Measurements from ENCODE around the gene ARRB1. TPM values are rescaled to one million over a fixed set of nuclear protein-coding genes. Genes with fewer than 3 reads are reported as not detected.
"Not testable (repeated sequence)": the region's sequence is repeated elsewhere in the genome, so short reads cannot be mapped to it uniquely, and the experiment has no call there.

The ARRB1 gene
- total RNA-seq, 2 donors from 2014 or later: 27.1 to 30.6 TPM

DNA sequence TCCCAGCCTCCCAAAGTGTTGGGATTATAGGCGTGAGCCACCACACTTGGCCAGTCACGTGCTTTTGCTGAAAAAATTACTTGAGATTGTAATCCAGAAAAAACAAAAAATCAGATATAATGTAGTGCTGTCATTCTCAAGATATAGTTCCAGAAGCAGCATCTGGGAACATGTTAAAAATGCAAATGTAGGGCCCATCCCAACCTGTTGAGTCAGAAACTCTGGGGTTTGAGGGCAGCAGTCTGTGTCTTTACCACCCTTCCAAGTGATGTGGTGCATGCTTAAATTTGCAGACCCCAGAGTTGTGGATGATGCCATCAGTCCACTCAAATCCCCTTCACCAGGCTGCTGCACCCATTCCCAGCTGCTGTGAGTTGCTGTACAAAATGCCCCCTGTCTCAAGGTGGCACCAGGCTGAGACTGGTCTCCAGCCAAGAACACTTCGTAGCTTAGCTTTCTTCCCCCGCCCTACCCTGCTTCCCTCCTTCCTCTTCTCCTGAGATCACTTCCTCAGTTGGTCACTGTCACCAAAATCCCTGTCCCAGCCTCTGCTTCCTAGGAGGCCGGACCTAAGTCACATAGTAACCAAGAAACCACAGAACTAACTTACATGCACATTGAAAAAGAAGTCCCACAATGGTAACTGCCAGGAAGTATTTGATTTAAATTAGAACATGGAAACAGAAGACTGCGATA is 18.2 kb upstream of the ARRB1 start:
- Histone ChIP-seq H3K27ac (no peak overlapping the region), H3K4me1 (ENCODE audit: control insufficient read depth in 1 of 2, low read depth in 2 of 2) (no peaks in the 10 kb centered on the region), H3K27me3 (replicated peaks; ENCODE audit: insufficient read depth) (no peaks in the 10 kb centered on the region), H3K9me3 (no peaks in the 10 kb centered on the region), H3K36me3 (no peaks in the 10 kb centered on the region), H3K4me3 (no peak overlapping the region)
- ATAC-seq (ENCODE audit: insufficient number of reproducible peaks, low FRiP score, low read depth) (no peak), DNase-seq (ENCODE audit: low spot score) (no peak)
- TF ChIP-seq, protein P1, sequence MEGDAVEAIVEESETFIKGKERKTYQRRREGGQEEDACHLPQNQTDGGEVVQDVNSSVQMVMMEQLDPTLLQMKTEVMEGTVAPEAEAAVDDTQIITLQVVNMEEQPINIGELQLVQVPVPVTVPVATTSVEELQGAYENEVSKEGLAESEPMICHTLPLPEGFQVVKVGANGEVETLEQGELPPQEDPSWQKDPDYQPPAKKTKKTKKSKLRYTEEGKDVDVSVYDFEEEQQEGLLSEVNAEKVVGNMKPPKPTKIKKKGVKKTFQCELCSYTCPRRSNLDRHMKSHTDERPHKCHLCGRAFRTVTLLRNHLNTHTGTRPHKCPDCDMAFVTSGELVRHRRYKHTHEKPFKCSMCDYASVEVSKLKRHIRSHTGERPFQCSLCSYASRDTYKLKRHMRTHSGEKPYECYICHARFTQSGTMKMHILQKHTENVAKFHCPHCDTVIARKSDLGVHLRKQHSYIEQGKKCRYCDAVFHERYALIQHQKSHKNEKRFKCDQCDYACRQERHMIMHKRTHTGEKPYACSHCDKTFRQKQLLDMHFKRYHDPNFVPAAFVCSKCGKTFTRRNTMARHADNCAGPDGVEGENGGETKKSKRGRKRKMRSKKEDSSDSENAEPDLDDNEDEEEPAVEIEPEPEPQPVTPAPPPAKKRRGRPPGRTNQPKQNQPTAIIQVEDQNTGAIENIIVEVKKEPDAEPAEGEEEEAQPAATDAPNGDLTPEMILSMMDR (IDR thresholded peaks at IDR 0.05): no peak

DNA sequence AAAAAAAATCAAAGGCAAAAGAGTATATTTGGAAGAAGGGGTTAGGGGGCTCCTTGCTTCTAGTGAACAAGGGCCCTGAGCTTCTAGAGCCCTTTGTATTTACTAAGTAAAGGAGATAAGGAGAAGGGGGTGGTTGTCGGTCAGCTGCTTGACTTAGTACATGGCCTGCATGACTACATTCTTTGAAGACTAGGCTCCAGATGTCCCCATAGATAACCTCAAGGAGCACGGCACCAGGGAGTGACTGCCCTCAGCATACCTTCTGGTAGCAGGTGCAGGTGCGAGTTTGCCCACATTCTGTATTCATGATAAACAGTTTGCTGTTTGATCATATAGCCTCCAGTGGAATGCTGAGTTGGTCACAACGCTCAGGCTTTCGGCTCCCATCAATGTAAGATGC is 15.4 kb upstream of the ARRB1 start:
- not testable (repeated sequence) for H3K27ac ChIP-seq; H3K27me3 ChIP-seq (replicated peaks; ENCODE audit: insufficient read depth); H3K9me3 ChIP-seq; DNase-seq (ENCODE audit: low spot score); H3K4me3 ChIP-seq; H3K4me1 ChIP-seq (ENCODE audit: control insufficient read depth in 1 of 2, low read depth in 2 of 2); H3K36me3 ChIP-seq; ATAC-seq (ENCODE audit: insufficient number of reproducible peaks, low FRiP score, low read depth)

DNA sequence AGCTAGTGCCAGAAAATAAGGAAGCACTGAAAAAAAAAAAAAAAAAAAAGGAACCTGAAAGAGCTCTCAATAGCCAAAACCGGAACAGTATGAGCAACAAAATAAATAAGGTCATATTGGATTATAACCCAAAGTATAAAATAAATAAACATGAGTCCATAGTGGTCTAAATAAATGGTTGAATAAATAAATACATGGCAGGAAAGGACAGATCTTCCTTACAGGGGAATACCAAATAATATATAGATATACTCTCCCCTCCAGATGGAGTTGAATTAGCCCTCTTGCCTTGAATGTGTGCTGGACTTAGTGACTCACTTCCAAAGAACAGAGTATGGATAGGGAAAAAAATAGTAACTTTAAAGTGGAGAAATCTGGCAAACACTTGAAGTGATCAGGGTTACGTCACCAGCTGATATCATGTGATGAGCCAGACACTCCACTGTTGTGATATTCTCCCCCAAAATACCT is 14.3 kb upstream of the ARRB1 start:
- Histone ChIP-seq H3K27ac (no peak overlapping the region), H3K27me3 (replicated peaks; ENCODE audit: insufficient read depth) (no peaks in the 10 kb centered on the region)
- no peak for ATAC-seq (ENCODE audit: insufficient number of reproducible peaks, low FRiP score, low read depth)

DNA sequence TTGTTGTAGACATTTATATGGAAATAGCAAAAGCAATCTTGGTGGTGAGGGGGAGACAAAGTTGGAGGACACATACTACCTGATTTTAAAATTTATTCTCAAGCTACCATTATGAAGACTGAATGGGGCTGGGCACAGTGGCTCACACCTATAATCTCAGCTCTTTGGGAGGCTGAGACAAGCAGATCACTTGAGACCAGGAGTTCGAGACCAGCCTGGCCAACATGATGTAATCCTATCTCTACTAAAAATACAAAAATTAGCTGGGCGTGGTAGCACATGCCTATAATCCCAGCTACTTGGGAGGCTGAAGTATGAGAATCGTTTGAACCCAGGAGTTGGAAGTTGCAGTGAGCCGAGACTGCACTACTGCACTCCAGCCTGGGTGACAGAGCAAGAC is 10.8 kb upstream of the ARRB1 start:
- H3K4me1 ChIP-seq (ENCODE audit: control insufficient read depth in 1 of 2, low read depth in 2 of 2); DNase-seq (ENCODE audit: low spot score); H3K4me3 ChIP-seq; H3K9me3 ChIP-seq; H3K27ac ChIP-seq; H3K27me3 ChIP-seq (replicated peaks; ENCODE audit: insufficient read depth); ATAC-seq (ENCODE audit: insufficient number of reproducible peaks, low FRiP score, low read depth); H3K36me3 ChIP-seq: not testable (repeated sequence)

More for the DNA sequence above, 14.3 kb upstream of the ARRB1 start:
- Histone ChIP-seq H3K9me3 (no peaks in the 10 kb centered on the region), H3K4me3 (no peak overlapping the region), H3K36me3 (no peaks in the 10 kb centered on the region), H3K4me1 (ENCODE audit: control insufficient read depth in 1 of 2, low read depth in 2 of 2) (no peaks in the 10 kb centered on the region)
- TF ChIP-seq, protein P1 (IDR thresholded peaks at IDR 0.05): no peak
- DNase-seq (ENCODE audit: low spot score): no peak

DNA sequence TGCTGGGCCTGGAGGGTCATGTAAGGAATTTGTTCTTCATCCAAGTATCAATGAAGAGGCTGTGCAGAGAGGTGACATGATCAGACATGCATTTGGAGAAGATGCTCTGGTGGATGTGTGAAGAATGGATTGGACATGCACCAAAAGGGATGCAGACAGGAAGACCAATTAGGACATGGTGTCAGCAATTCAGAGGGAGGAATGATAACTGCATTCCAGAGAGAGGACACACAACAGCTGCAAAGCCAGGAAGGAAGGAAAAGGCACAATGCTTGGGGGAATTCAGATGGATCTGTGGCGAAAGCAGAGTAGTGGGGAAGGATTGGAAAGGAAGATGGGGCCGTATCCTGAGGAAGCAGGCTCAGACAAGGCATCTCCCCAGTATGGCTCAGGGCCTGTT is 5.2 kb upstream of the ARRB1 start:
- Histone ChIP-seq H3K4me1 (ENCODE audit: control insufficient read depth in 1 of 2, low read depth in 2 of 2) (peaks cover 3 to 9% of the 10 kb centered on the region in 2 donors), H3K9me3 (no peaks in the 10 kb centered on the region), H3K36me3 (no peaks in the 10 kb centered on the region), H3K27ac (no peak overlapping the region), H3K4me3 (no peak overlapping the region), H3K27me3 (replicated peaks; ENCODE audit: insufficient read depth) (no peaks in the 10 kb centered on the region)
- DNase-seq (ENCODE audit: low spot score) (no peak), ATAC-seq (ENCODE audit: insufficient number of reproducible peaks, low FRiP score, low read depth) (no peak)
- TF ChIP-seq, protein P1 (IDR thresholded peaks at IDR 0.05): no peak

DNA sequence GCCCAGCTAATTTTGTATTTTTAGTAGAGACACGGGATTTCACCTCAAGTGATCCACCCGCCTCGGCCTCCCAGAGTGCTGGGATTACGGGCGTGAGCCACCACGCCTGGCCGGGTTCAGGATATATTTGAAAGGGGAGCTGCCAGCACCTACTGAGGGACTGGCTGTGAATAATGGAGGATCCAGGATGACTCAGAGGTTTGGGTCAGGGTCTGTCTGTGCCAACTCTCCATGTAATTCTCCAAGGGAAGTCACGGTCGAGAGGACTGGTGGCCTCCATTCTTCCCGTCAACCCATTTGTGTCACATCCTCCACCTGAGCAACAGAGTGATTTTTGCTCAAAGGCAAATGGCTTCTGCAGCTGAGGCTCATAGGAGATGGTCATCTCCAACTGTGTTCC is 3.6 kb upstream of the ARRB1 start:
- no peak for DNase-seq (ENCODE audit: low spot score)
- Histone ChIP-seq H3K27me3 (replicated peaks; ENCODE audit: insufficient read depth) (no peaks in the 10 kb centered on the region), H3K36me3 (no peaks in the 10 kb centered on the region), H3K4me1 (ENCODE audit: control insufficient read depth in 1 of 2, low read depth in 2 of 2) (peaks cover 9 to 21% of the 10 kb centered on the region in 2 donors), H3K4me3 (no peak overlapping the region), H3K27ac (no peak overlapping the region), H3K9me3 (no peaks in the 10 kb centered on the region)
- no peak for ATAC-seq (ENCODE audit: insufficient number of reproducible peaks, low FRiP score, low read depth)
- TF ChIP-seq, protein P1 (IDR thresholded peaks at IDR 0.05): no peak
